Prostate gland (tissue), 2 donors: Measurements from ENCODE around the gene TBRG1.

Source experiments
- POLR2A ChIP-seq: fragments of 450-650 bp; IDR thresholded peaks from one replicate; pipeline ENCODE4 v1.6.1; 2016; ENCODE audit warnings: antibody characterized with exemption, mild to moderate bottlenecking
- POLR2AphosphoS5 ChIP-seq: sonication (generic); formaldehyde crosslinking; IDR thresholded peaks from one replicate; pipeline ENCODE4 v1.6.1; 2017; ENCODE audit warnings: antibody characterized with exemption
- TF ChIP-seq, protein P1 (sequence below), 4 experiments: fragments of 200-600 bp in 2 of 4; fragments of 450-650 bp in 2 of 4; sonication (generic) in 2 of 4; IDR thresholded peaks; 1 replicate in 3 of 4; 2 replicates in 1 of 4; pipeline ENCODE4 v1.5.1; 2016 to 2019; ENCODE audit warnings: antibody characterized with exemption in 4 of 4, mild to moderate bottlenecking in 2 of 4, moderate library complexity in 2 of 4

DNA sequence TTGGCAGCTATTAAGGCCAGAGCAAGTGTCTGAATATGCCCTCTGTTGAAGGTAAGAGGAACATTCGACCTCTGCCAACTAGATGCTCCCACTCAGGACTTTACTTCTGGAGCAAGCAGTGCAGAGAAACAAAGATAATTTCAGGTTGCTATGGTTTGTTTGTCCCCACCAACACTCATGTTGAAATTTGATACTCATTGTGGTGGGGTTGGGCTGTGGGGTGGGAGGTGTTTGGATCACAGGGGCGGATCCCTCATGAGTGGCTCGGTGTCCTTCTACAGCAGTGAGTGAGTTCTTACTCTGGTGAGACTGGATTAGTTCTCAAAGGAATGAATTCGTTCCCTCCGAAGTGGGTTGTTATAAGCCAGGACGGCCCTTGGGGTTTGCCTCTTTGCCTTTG, 40.8 kb upstream of the TBRG1 start:
- TF ChIP-seq, protein P1, sequence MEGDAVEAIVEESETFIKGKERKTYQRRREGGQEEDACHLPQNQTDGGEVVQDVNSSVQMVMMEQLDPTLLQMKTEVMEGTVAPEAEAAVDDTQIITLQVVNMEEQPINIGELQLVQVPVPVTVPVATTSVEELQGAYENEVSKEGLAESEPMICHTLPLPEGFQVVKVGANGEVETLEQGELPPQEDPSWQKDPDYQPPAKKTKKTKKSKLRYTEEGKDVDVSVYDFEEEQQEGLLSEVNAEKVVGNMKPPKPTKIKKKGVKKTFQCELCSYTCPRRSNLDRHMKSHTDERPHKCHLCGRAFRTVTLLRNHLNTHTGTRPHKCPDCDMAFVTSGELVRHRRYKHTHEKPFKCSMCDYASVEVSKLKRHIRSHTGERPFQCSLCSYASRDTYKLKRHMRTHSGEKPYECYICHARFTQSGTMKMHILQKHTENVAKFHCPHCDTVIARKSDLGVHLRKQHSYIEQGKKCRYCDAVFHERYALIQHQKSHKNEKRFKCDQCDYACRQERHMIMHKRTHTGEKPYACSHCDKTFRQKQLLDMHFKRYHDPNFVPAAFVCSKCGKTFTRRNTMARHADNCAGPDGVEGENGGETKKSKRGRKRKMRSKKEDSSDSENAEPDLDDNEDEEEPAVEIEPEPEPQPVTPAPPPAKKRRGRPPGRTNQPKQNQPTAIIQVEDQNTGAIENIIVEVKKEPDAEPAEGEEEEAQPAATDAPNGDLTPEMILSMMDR (IDR thresholded peaks at IDR 0.05): no peak
- no peak for TF ChIP-seq POLR2AphosphoS5
- TF ChIP-seq POLR2A: no peak
